Measurements from ENCODE around the gene ACTL7B. TPM values are rescaled to one million over a fixed set of nuclear protein-coding genes. Genes with fewer than 3 reads are reported as not detected.

ACTL7B gene
- total and polyA plus RNA-seq, 2 experiments from 2014 or later = not detected

GRCh38 chr9:108809269-108809668 lies 46.5 kb downstream of the ACTL7B start:
- H3K27ac ChIP-seq = no peak overlapping the region
- H4K20me1 ChIP-seq (ENCODE audit: insufficient read depth) = no peaks in the 10 kb centered on the region
- DNase-seq = no peak
- peaks cover 31% of the 10 kb centered on the region for H3K27me3 ChIP-seq (replicated peaks; ENCODE audit: insufficient read depth)
- TF ChIP-seq EZH2phosphoT487 (IDR thresholded peaks at IDR 0.05; ENCODE audit: insufficient read depth, low read depth) = no peak
- no peak for TF ChIP-seq EZH2 (IDR thresholded peaks at IDR 0.05; ENCODE audit: insufficient read depth, poor library complexity, severe bottlenecking)
- H2AFZ ChIP-seq = no peak overlapping the region
- no peak overlapping the region for H3K9ac ChIP-seq
- WGBS, 2 experiments (ENCODE audit: low coverage in 1 of 2, low lambda C conversion rate in 2 of 2, missing lambda C conversion rate in 2 of 2) = 49 to 56% methylated on average over 3 of the region's 3 CpGs
- H3K4me1 ChIP-seq (ENCODE audit: insufficient read depth) = no peaks in the 10 kb centered on the region
- no peak overlapping the region for H3K4me3 ChIP-seq
- no peaks in the 10 kb centered on the region for H3K79me2 ChIP-seq (ENCODE audit: insufficient read depth)
- H3K9me2 ChIP-seq (ENCODE audit: insufficient read depth) = no peaks in the 10 kb centered on the region
- H3K36me3 ChIP-seq (ENCODE audit: low read depth) = no peaks in the 10 kb centered on the region
- H3K4me2 ChIP-seq (ENCODE audit: unreplicated experiment) = no peak overlapping the region
- H3F3A ChIP-seq (ENCODE audit: insufficient read depth) = no peaks in the 10 kb centered on the region
- in situ Hi-C loops (cut with MboI) = no loop called here
- no peaks in the 10 kb centered on the region for H3K9me3 ChIP-seq (ENCODE audit: low read depth)

Small RNA genes within 50 kb of the gene (small RNA-seq; reads per million reads assigned to genes)
- gene AL359692.1 (ENCODE audit: low read depth, low replicate concordance) = not detected

Other genes with a start within 250 kb of the ACTL7B start
- gene ACTL7A, start 6.3 kb upstream of the ACTL7B start, total RNA-seq (2014; rRNA removed; shearing (Covaris generic)) = not detected in 2 replicates
- gene ACTL7A, start 6.3 kb upstream of the ACTL7B start, polyA plus RNA-seq (2016; fragmentation: Nextera tagmentation; extraction: Ambion mirVana) = not detected in 2 replicates
- 24.1 and 27.8 TPM in 2 replicates for gene ELP1, start 78.1 kb upstream of the ACTL7B start, total RNA-seq (2014; rRNA removed; shearing (Covaris generic))
- 14.5 and 17.5 TPM in 2 replicates for gene ELP1, start 78.1 kb upstream of the ACTL7B start, polyA plus RNA-seq (2016; fragmentation: Nextera tagmentation; extraction: Ambion mirVana)
- gene ABITRAM, start 78.4 kb upstream of the ACTL7B start, total RNA-seq (2014; rRNA removed; shearing (Covaris generic)) = 10.4 and 12.9 TPM in 2 replicates
- gene ABITRAM, start 78.4 kb upstream of the ACTL7B start, polyA plus RNA-seq (2016; fragmentation: Nextera tagmentation; extraction: Ambion mirVana) = 24.5 and 28.8 TPM in 2 replicates
- 97.9 and 103 TPM in 2 replicates for gene CTNNAL1, start 157.5 kb upstream of the ACTL7B start, total RNA-seq (2014; rRNA removed; shearing (Covaris generic))
- gene CTNNAL1, start 157.5 kb upstream of the ACTL7B start, polyA plus RNA-seq (2016; fragmentation: Nextera tagmentation; extraction: Ambion mirVana) = 111 and 119 TPM in 2 replicates

Data from GM23248 (cell line).